ENCODE results near the gene HOXB3. TPM values are rescaled to one million over a fixed set of nuclear protein-coding genes. Genes with fewer than 3 reads are reported as not detected.

The HOXB3 gene
- total RNA-seq, 3 donors from 2014 or later (not counting 1 experiment from before 2014, with no cell fraction given) = 7.9 to 15.6 (median 15.3) TPM

GRCh38 chr17:48552466-48553189 is 37.4 kb downstream of the HOXB3 start:
- WGBS (ENCODE audit: insufficient coverage) = 92% methylated on average over 2 of the region's 11 CpGs
- H3K36me3 ChIP-seq (ENCODE audit: control insufficient read depth, insufficient read depth, low read length) = peaks cover 2% of the 10 kb centered on the region

GRCh38 chr17:48551596-48552465 is 38.2 kb downstream of the HOXB3 start:
- Histone ChIP-seq H3K4me1 (ENCODE audit: control insufficient read depth, insufficient read depth, low read length) (peaks cover 33% of the 10 kb centered on the region), H3K27ac (ENCODE audit: low read length) (no peak overlapping the region), H3K27me3 (ENCODE audit: control insufficient read depth, insufficient read depth, low read length) (no peaks in the 10 kb centered on the region), H3K9me3 (ENCODE audit: control insufficient read depth, insufficient read depth, low read length) (no peaks in the 10 kb centered on the region), H3K36me3 (ENCODE audit: control insufficient read depth, insufficient read depth, low read length) (peaks cover 2% of the 10 kb centered on the region), H3K4me3 (ENCODE audit: low read length) (no peak overlapping the region)
- Mint-ChIP-seq H3K9me3 (no peaks in the 10 kb centered on the region), H3K27me3 (ENCODE audit: low read depth in 2 of 2) (peaks cover 0 to 9% of the 10 kb centered on the region in 2 donors), H3K36me3 (no peaks in the 10 kb centered on the region), H3K27ac (no peak overlapping the region), H3K4me1 (peaks cover 34 to 48% of the 10 kb centered on the region in 2 donors), H3K4me3 (no peak overlapping the region)
- TF ChIP-seq CTCF (IDR thresholded peaks at IDR 0.05) = no peak
- DNase-seq = no peak
- WGBS (ENCODE audit: insufficient coverage) = 93% methylated on average over 47 of the region's 47 CpGs
- no peak for ATAC-seq
- intact Hi-C loops (cut with micrococcal nuclease) = no loop called here

More at GRCh38 chr17:48552466-48553189, 37.4 kb downstream of the HOXB3 start:
- ATAC-seq = no peak
- H3K9me3 Mint-ChIP-seq = no peaks in the 10 kb centered on the region
- no peak for DNase-seq
- peaks cover 0 to 9% of the 10 kb centered on the region in 2 donors for H3K27me3 Mint-ChIP-seq (ENCODE audit: low read depth in 2 of 2)
- H3K4me1 Mint-ChIP-seq = peaks cover 32 to 44% of the 10 kb centered on the region in 2 donors
- Histone ChIP-seq H3K27ac (ENCODE audit: low read length) (no peak overlapping the region), H3K9me3 (ENCODE audit: control insufficient read depth, insufficient read depth, low read length) (no peaks in the 10 kb centered on the region), H3K4me3 (ENCODE audit: low read length) (no peak overlapping the region), H3K4me1 (ENCODE audit: control insufficient read depth, insufficient read depth, low read length) (peaks cover 25% of the 10 kb centered on the region), H3K27me3 (ENCODE audit: control insufficient read depth, insufficient read depth, low read length) (no peaks in the 10 kb centered on the region)
- no peak overlapping the region for H3K4me3 Mint-ChIP-seq
- no peaks in the 10 kb centered on the region for H3K36me3 Mint-ChIP-seq
- H3K27ac Mint-ChIP-seq = no peak overlapping the region
- TF ChIP-seq CTCF (IDR thresholded peaks at IDR 0.05) = no peak
- intact Hi-C loops (cut with micrococcal nuclease) = no loop called here

- no peaks in the 10 kb centered on the region for H3K36me3 Mint-ChIP-seq
- intact Hi-C loops (cut with micrococcal nuclease) = no loop called here
- H3K36me3 ChIP-seq (ENCODE audit: control insufficient read depth, insufficient read depth, low read length) = peaks cover 2% of the 10 kb centered on the region
- H3K9me3 ChIP-seq (ENCODE audit: control insufficient read depth, insufficient read depth, low read length) = no peaks in the 10 kb centered on the region
- no peak overlapping the region for H3K4me3 Mint-ChIP-seq
- H3K27me3 Mint-ChIP-seq (ENCODE audit: low read depth in 2 of 2) = peaks cover 0 to 10% of the 10 kb centered on the region in 2 donors
- 98% methylated on average over 18 of the region's 19 CpGs for WGBS (ENCODE audit: insufficient coverage)
- H3K9me3 Mint-ChIP-seq = no peaks in the 10 kb centered on the region
- H3K27ac ChIP-seq (ENCODE audit: low read length) = no peak overlapping the region
- H3K4me3 ChIP-seq (ENCODE audit: low read length) = no peak overlapping the region
- H3K4me1 ChIP-seq (ENCODE audit: control insufficient read depth, insufficient read depth, low read length) = peaks cover 38% of the 10 kb centered on the region
- TF ChIP-seq CTCF (IDR thresholded peaks at IDR 0.05) = no peak
- ATAC-seq = no peak
- no peak overlapping the region for H3K27ac Mint-ChIP-seq
- peaks cover 41 to 47% of the 10 kb centered on the region in 2 donors for H3K4me1 Mint-ChIP-seq
- no peaks in the 10 kb centered on the region for H3K27me3 ChIP-seq (ENCODE audit: control insufficient read depth, insufficient read depth, low read length)
- no peak for DNase-seq
These were observed 38.9 kb downstream of the HOXB3 start for GRCh38 chr17:48551214-48551555.
